GM13977 (cell line): ENCODE results near the gene AFMID.
A peak's percentile ranks its signal among the peaks of the same experiment; 100 is the strongest.

ENCODE experiments used
- DNase-seq: peaks from one replicate; pipeline ENCODE4 v3.0.0; 2012; ENCODE audit warnings: low spot score
- in situ Hi-C: fragments of 300-500 bp; cut with MboI; formaldehyde crosslinking; loops from one replicate; pipeline ENCODE4 v1.12.0; 2022; ENCODE audit warnings: low sequenced_read_pairs, low pct_unique_long_range_greater_than_20kb, mixed read lengths, inconsistent platforms; ENCODE audit not compliant: unreplicated experiment
- TF ChIP-seq, protein P1 (sequence below): IDR thresholded peaks from 2 replicates; pipeline ENCODE4 v1.5.1; 2012; ENCODE audit warnings: mild to moderate bottlenecking, control low read depth; ENCODE audit not compliant: insufficient read depth; ENCODE audit errors: extremely low read depth, missing control alignments

The AFMID gene

GRCh38 chr17:78208486-78208885 lies 21.3 kb downstream of the AFMID start:
- in situ Hi-C loops, result no loop called here
- TF ChIP-seq, protein P1, sequence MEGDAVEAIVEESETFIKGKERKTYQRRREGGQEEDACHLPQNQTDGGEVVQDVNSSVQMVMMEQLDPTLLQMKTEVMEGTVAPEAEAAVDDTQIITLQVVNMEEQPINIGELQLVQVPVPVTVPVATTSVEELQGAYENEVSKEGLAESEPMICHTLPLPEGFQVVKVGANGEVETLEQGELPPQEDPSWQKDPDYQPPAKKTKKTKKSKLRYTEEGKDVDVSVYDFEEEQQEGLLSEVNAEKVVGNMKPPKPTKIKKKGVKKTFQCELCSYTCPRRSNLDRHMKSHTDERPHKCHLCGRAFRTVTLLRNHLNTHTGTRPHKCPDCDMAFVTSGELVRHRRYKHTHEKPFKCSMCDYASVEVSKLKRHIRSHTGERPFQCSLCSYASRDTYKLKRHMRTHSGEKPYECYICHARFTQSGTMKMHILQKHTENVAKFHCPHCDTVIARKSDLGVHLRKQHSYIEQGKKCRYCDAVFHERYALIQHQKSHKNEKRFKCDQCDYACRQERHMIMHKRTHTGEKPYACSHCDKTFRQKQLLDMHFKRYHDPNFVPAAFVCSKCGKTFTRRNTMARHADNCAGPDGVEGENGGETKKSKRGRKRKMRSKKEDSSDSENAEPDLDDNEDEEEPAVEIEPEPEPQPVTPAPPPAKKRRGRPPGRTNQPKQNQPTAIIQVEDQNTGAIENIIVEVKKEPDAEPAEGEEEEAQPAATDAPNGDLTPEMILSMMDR, result no peak
- DNase-seq, result no peak

DNA sequence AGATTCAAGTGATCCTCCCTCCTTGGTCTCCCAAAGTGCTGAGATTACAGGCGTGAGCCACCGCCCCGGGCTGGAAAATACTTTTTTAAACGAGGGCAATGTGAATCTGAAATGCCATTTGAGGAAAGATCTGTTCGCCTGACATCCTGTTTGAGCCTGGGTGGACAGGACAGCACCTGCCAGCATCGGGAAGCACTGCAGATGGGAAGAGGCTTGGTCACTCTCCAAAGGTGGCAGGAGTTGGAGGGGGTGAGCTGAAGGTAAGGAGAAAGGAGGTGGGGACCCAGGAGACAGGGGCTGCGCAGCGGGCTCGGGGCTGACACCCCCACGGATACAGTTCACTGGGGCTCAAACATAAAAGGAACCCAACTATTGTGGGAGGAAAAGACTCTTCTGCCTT lies 22.9 kb downstream of the AFMID start:
- in situ Hi-C loops, result no loop called here
- no peak for DNase-seq
- TF ChIP-seq, protein P1, result no peak

GRCh38 chr17:78211032-78211431 lies 23.9 kb downstream of the AFMID start:
- no peak for DNase-seq
- TF ChIP-seq, protein P1, result no peak
- in situ Hi-C loops, result no loop called here

DNA sequence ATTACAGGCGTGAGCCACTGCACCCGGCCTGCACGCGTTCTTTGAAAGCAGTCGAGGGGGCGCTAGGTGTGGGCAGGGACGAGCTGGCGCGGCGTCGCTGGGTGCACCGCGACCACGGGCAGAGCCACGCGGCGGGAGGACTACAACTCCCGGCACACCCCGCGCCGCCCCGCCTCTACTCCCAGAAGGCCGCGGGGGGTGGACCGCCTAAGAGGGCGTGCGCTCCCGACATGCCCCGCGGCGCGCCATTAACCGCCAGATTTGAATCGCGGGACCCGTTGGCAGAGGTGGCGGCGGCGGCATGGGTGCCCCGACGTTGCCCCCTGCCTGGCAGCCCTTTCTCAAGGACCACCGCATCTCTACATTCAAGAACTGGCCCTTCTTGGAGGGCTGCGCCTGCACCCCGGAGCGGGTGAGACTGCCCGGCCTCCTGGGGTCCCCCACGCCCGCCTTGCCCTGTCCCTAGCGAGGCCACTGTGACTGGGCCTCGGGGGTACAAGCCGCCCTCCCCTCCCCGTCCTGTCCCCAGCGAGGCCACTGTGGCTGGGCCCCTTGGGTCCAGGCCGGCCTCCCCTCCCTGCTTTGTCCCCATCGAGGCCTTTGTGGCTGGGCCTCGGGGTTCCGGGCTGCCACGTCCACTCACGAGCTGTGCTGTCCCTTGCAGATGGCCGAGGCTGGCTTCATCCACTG lies 27.0 kb downstream of the AFMID start, which contains the start of gene BIRC5:
Gene BIRC5 (plus strand): TSS at position 238 of the 690 bp plus-strand sequence. CDS start 64 bp downstream, at position 302.
- in situ Hi-C loops, result no loop called here
- DNase-seq, result peak; percentile 98
- TF ChIP-seq, protein P1, result no peak

DNA sequence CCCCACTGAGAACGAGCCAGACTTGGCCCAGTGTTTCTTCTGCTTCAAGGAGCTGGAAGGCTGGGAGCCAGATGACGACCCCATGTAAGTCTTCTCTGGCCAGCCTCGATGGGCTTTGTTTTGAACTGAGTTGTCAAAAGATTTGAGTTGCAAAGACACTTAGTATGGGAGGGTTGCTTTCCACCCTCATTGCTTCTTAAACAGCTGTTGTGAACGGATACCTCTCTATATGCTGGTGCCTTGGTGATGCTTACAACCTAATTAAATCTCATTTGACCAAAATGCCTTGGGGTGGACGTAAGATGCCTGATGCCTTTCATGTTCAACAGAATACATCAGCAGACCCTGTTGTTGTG lies 27.5 kb downstream of the AFMID start:
- no peak for DNase-seq
- TF ChIP-seq, protein P1, result no peak
- in situ Hi-C loops, result no loop called here

GRCh38 chr17:78219396-78220150 lies 32.4 kb downstream of the AFMID start:
- in situ Hi-C loops, result no loop called here
- TF ChIP-seq, protein P1, result no peak
- no peak for DNase-seq
